NCI-H2171 treated with DMSO at 0.1 percent for 48 hours (cell line): Measurements from ENCODE around the gene GLOD4.
"Not testable (repeated sequence)": the region's sequence is repeated elsewhere in the genome, so short reads cannot be mapped to it uniquely, and the experiment has no call there.

ENCODE experiments used
- DNase-seq: peaks from one replicate; lab custom pipeline; 2025; lab: John Stamatoyannopoulos, UW

Gene GLOD4, protein sequence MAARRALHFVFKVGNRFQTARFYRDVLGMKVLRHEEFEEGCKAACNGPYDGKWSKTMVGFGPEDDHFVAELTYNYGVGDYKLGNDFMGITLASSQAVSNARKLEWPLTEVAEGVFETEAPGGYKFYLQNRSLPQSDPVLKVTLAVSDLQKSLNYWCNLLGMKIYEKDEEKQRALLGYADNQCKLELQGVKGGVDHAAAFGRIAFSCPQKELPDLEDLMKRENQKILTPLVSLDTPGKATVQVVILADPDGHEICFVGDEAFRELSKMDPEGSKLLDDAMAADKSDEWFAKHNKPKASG

DNA sequence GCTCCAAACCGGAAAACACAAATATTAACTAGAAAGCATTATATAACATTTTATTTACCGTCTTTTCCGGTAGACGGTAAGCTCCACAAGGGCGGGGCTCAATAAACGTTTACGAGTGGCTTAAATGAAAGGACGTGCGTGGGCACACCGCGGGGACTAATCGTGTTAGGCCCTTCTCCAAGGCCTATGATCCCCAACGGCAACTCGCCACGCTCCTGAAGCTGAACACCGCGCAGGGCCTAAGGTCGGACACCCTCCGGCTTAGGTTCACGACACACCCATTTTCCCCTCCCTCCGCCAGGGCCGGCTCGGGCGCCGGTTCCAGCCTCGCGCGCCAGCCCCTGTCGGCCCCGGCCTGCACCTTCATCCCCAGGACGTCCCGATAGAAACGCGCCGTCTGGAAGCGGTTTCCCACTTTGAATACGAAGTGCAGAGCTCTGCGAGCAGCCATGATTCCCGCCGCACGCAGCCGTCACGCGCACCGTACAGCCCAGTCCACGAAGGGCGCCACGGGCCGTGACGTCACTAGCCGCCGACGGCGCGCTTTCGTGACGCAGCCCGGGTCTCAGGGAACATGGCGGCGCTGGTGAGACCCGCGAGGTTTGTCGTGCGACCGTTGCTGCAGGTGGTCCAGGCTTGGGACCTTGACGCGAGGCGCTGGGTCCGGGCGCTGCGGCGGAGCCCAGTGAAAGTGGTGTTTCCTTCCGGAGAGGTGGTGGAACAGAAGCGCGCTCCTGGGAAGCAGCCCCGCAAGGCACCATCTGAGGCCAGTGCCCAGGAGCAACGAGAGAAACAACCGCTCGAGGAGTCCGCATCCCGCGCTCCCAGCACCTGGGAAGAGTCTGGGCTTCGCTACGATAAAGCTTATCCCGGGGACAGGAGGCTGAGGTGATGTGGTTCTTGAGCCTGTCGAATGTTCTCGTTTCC is at the start of gene GLOD4, which contains the start of gene MRM3:
TSS of gene GLOD4 (minus strand) at position 476 of the 927 bp plus-strand sequence. CDS start at position 451, 25 bp downstream.
TSS of gene MRM3 (plus strand) at position 549 of the 927 bp plus-strand sequence. CDS start at position 575, 26 bp downstream.
- peak; percentile 86 for DNase-seq

DNA sequence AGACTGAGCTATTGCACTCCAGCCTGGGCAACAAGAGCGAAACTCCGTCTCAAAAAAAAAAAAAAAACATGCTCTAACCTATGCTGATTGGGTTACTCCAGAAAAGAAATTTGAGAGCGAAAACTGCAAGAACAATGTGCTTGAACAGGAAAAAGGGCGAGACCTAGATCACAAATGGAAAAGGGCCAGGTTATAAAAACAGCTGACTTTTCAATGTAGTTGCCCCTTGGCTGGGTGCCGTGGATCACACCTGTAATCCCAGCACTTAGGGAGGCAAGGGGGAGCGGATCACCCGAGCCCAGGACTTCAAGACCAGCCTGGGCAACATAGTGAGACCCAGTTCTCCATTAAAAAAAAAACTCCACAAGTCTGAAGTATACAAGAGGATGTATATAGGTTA is 48.9 kb upstream of the GLOD4 start:
- DNase-seq, result peak; percentile 28

DNA sequence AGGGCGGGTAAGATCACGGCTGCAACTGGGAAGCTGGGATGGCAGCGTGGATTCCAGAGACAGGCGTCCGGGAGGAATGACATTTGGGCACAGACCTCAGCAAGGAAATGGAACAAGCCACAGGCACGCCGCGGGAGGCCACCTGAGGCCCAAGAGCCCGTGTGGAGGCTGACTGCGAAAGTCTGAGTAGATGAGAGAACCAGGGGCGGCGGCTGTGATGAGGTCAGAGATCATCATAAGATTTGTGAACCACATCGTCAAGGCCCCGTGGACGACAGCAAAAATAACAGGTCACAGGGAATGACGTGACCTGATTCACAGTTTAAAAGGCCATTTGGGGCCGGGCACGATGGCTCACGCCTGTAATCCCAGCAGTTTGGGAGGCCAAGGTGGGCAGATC is 48.3 kb upstream of the GLOD4 start:
- no peak for DNase-seq

DNA sequence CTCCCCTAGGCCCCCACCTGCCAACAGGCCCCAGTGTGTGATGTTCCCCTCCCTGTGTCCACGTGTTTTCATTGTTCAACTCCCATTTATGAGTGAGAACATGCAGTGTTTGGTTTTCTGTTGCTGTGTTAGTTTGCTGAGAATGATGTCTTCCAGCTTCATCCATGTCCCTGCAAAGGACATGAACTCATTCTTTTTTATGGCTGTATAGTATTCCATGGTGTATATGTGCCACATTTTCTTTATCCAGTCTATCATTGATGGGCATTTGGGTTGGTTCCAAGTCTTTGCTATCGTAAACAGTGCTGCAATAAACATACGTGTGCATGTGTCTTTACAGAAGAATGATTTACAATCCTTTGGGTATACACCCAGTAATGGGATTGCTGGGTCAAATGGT is 47.5 kb upstream of the GLOD4 start:
- DNase-seq, result not testable (repeated sequence)

DNA sequence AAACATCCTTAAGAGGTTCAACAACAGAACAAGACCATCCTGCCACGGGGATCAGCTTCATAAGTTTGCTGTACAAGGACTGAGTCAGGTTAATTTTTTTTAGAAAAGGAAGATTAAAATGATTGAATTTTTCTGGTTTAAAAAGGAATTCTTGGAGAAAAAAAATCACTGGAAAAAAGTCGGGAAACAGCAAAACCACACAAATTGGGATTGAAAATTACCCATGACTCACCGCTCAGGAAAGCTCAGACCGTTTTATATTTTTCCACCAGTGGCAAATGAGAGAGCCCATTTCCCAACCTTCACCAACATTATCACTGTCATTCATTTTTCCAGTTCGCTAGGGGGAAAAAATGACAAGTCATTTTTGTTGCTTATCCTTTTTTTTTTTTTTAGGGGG is 46.7 kb upstream of the GLOD4 start:
- no peak for DNase-seq

DNA sequence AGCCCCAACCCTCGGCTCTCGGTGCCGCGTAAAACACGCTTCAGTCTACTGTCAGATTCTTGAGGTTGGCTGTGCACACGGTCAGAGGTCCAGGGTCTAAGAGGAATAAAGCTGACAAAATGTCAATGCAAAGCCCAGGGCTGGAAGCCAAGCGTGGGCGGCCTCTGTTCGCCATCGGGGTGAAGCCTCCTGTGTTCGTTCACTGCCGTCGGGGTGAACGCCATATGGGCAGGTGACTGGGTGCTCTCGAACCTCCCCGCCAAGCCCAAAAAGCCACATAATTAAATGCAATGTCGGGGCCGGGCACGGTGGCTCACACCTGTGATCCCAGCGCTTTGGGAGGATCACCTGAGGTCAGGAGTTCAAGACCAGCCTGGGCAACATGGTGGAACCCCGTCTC is 44.7 kb upstream of the GLOD4 start:
- no peak for DNase-seq

DNA sequence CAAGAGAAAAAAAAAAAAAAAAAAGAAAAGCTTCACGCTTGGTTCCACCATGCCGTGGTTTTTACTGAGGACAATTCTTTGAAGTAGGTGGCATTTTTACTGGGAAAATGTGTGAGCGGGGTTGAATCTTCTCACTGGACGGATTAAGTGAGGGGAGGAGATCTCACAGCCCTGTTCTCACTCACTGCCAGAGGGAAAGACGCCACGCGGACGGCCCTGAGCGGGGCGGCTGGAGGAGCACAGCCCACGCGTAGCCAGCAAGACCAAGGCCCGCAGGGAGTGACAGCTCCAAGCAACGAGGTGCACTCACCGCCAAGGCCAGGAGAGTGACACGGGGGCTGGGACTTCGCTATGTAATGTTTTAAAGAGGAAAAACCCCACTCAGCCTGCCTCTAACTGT is 43.1 kb upstream of the GLOD4 start:
- DNase-seq, result no peak

DNA sequence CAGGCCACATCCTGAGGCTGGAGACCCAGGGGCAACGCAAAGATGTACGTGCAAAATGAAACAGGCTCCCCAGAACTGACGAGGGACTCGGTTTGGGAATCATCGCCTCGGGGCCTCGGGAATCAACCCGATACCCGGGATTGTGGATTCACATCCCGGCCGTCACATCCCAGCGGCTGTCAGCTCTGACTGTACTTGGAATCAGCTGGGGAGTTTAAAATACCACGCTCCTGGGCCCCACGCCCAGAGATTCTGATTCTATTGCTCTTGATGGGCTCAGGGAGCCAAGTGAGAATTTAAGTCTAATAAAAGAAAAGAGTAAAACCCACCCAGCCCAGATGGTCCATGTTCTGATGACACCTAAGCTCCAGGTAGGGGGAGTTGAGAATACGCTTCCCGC is 42.3 kb upstream of the GLOD4 start:
- DNase-seq, result no peak

DNA sequence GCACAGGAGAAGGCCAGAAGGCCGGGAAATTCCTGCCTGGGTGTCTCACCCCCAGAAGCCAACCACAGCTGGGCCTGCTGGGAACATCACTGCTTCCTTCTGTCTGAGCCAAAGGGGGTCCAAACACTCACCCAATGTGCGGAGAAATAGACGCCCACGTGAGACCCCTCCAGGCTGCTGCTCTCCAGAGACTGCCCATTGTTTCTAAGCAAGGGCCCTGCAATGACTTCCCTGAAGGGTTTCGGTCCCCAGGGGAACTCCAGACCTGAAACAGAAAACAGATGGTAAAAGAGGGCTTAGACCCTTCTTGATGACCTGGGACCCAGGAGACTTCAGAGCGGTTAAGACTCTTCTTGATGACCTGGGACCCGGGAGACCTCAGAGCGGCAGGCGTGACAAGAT is 41.4 kb upstream of the GLOD4 start:
- peak; percentile 84 for DNase-seq

DNA sequence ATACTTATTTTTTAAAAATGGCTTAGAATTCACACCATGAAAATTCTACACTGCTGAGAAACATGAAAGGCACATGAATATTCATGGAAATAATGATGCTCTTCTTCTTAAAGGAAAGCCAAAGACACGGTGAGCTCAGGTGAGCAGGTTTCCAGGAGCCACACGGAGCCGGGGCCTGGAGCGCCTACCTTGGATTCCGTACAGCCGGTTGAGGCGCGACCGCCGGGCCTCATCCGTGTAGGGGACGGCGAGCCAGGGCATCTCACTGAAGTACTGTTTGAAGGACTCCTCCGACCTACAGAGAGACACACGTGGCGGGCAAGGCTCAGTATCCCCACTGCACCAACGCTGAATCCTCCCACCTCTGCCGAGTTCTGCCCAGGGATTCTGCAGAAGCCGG is 37.2 kb upstream of the GLOD4 start:
- DNase-seq, result no peak

DNA sequence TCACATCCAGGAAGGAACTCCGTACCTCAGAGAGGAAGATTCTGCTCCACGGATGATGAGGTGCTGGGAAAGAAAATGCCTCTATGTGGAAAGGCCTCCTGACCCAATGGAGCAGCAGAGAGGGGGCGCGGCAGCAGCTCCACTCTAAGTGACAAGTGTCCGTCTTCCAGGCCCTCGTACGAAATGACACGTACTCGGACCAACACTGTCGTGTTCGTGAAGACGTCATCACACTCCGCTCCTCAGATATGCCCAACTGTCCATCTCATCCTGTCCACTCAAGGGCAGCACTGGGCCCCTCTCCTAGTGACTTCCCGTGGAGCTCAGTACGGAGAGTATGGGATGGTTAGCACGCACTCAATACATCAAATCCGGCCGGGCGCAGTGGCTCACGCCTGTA is 32.3 kb upstream of the GLOD4 start:
- no peak for DNase-seq

DNA sequence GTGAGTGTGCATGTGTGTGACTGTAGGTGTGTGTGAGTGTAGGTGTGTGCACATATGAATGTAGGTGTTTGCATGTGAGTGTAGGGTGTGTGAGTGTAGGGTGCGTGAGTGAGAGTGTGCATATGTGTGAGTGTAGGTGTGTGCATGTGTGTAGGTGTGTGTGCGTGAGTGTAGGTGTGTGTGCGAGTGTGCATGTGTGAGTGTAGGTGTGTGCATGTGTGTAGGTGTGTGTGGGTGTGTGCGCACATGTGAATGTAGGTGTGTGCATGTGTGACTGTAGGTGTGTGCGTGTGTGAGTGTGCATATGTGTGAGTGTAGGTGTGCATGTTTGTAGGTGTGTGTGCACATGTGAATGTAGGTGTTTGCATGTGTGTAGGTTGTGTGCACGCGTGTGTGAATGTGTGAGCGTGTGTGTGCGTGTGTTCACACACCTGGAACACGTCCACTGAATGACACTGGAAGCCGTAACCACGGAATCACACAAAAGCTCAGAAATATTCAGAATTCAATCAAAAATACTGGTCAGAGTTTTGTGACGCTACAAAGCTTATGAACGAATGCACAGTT is 30.6 kb upstream of the GLOD4 start:
- DNase-seq, result no peak

DNA sequence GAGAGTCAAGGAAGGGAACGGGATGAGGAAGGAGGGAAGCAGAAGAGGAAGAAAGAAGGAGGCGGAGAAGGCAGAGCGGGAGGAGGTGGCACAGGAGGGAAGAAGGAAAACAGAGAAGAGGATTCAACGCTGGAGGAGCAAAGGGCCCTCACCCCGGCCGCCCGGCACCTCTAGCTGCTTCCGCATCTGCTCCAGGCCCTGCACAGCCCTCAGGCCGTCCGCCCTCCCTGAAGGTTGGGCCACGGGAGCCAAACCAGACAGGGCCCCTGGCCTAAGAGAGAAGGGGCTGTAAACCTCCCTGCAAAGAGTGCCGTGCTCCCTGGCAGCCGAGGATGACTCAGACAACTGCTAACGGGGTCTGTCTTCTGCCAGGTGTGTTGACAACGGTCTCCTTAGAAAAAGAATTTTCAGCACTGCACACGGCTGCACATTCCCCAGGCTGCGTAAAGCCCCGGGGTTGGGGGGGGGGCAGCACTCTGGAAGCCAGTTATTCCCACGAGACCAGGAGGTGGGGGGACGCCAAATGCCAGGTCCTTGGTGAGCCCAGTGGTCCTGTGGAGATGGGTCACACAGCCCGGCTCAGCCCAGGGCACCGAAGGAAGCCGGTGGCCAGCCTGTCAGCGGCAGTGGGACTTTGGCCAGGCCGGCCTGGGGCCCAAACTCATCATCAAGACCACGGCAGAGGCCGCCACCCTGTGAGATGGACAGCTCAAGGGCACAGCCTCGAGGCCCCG is 29.1 kb upstream of the GLOD4 start:
- no peak for DNase-seq

DNA sequence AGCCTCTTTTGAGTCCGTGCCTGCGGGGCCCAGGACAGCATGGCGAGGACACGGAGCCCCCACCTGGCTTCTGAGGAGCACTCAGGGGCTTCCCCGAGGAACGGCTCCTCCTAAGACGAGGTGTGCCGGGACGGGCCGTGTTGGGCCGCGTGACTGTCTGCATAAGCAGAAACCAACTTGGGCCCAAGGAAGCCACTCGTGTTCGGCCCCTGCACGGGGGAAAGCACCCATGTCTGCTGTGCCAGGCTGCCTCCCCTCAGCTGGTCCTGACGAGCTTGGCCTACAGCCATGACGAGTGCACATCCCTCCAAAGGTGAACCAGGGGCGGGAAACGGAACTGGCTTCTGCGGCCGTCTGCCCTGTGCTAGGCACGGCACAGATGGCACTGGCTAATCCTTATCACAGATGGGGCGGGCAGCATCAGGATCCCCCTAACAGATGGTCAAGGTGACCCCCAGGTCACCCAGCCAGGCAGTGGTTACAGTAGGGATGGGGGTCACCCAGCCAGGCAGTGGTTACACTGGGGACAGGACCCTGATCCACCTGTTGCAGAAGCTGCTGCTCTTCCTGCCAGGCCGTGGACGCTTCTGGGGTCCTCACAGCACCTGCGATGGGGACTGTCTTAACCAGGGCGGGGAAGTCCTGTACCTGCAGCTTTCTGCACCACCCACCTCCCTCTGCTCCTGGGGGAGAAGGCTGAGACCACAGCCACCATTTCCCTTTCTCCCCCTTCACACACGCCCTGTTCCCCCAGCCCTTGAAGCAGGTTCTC is 25.6 kb upstream of the GLOD4 start:
- no peak for DNase-seq

DNA sequence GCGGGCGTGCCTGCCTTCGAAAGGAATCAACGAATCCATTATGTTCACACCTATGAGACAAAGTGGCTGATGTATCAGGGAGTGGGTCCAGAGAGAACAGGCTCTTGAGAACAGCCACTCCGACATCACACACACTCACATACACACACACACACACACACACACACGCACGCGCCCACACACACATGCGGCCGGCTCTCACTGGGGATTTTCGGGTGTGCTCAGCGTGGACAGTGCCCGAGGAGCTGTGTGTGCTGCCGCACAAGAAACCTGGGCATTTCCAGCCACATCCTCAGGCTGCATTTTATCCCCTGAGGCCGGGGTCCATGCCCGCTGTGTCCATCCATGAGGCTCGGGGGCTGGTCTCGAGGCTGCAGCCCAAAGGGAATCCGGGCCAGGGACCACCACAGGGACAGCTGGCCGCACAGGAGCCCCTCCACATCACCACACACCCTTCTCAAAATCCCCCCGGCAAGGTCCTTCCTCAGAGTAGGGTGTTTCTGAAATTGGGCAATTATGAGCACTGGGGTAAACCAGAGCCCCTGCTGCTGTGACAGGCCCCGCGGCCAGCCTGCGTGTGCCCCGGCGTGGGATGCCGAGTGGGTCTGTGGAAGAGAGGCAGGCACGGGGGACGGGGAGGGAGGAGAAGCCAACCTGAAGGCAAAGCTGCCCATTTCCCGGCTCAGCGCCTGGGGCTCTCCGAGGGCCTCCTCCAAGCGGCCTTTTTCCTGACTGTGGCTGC is 24.9 kb upstream of the GLOD4 start:
- DNase-seq, result no peak

DNA sequence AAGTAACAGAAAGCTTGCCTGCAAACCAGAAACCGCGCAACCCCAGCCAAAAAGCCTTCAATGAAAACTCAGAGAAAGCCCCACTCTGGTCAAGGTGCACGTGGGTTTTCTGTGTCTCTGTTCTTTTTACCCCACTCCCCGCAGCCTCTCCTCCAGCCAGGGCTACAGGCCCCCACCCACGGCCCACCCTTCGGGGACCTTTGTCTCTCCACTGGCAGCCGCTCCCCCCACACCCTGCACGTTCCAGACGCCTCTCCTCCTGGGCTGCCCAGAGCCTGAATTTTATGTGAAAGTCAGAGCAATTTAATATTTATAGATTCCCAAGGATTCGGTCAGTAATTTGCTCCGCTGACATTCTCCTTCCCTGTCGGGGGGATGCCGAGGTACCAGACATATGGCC is 24.3 kb upstream of the GLOD4 start:
- DNase-seq, result no peak

DNA sequence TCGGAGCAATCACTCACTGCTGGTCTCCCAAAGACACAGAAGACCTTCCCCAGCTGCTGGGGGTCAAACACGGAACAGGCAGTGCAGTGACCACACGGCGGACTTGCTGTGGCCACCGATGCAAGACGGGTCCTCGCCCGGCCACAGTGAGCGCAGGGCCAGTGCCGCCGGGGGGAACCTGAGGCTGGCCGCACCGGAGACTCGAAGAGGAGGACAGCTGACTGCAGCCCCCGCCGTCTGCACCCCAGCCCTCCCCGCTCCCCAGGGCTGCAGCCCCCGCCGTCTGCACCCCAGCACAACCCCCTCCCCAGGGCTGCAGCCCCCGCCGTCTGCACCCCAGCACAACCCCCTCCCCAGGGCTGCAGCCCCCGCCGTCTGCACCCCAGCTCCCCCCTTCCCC is 23.8 kb upstream of the GLOD4 start:
- not testable (repeated sequence) for DNase-seq

DNA sequence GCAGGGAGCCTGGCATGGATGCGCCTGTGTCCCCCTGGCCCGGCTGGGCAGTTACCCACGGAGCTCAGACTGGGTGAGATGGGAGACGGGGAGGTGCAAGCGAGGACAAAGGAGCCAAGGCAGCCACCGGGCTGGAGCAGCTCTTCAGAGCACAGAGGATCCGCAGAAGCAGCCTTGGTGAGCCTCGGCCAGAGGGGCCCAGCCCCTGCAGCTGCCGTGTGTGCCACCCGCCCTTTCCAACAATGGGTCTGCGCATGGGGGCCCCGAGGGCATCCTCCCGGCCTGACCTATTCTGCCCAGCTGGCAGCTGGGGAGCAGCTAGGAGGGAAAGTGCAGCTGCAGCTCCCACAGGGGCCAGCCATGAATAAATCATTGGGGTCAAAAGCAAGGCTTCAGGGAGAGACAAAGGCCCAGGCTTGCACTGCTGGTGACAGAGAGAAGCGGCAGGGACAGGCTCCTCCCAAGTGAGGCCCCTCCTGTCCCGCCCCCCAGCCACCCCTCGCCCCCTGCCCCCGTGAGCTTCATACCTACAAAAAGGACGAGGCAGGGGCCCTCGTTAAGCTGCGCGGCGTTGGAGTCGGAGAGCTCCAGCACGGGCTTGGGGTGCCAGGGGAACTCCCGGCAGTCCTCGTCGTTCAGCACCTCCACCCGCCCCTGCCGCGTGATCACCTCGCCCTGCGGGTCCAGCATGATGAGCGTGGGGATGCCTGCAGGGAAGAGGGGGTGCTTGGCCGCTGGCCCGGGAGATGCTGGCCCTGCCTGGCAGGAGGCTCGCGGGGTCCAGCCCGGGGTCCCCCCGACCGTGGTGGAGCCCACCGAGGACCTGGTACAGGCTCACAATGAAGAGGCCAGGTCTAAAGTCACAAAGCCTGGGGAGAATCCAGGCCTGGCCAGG is 22.7 kb upstream of the GLOD4 start:
- no peak for DNase-seq
